Measurements from ENCODE around the gene NISCH.

DNA sequence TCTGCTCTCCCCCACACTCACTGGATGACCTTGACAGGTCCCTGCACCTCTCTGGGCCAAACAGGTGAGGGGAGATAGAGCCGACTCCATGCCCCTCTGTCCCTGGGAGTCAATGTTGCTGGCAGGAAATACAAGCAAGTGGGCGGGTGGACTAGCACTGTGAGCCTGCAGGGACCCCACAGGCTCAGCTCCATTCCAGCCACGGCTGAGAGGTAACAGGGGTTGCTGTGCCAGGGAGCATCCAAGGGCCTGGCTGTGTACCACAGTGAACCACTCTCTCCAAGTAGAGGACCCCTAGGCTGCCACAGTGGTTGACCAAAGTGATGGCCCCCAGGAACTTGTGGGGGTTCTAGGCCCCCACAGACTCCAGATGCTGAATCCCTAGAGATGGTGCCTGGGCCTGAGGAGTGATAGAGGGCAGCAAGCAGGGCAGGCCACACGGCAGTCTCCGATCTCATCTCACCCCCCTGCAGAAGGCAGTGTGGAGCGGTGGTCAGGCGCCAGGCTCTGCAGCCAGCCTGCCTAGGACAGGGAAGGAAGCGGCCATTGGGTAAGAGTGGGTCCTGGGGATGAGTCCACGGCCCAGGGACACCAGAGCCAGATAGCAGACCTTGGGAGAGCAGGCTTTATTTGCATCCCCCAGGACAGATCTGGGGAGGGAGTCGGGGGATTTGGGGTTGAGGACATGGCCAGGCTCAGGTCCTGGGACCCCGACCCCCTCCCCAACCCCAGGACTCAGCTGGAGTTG lies 4.7 kb upstream of the NISCH start:
- TF ChIP-seq CTCF (IDR thresholded peaks at IDR 0.05; ENCODE audit: insufficient read depth, low read length, poor library complexity, severe bottlenecking), result no peak
- no peak for TF ChIP-seq EZH2phosphoT487 (conservative IDR thresholded peaks at IDR 0.05; ENCODE audit: low read length)

All from SU-DHL-6 (cell line).